HG03139 (cell line): Measurements from ENCODE around the gene BMERB1.
"Not testable (repeated sequence)": the region's sequence is repeated elsewhere in the genome, so short reads cannot be mapped to it uniquely, and the experiment has no call there.

Experiments used
- ATAC-seq: cut with Tn5 transposase; IDR thresholded peaks from one replicate; pipeline ENCODE4 v1.9.1; 2021; ENCODE audit not compliant: unreplicated experiment

Gene BMERB1

GRCh38 chr16:15434425-15435215 lies at the start of gene BMERB1:
Gene BMERB1, plus strand, starts transcription at chr16:15434588. Its CDS starts 66 bp downstream, at chr16:15434654.
- no peak for ATAC-seq

- ATAC-seq: not testable (repeated sequence)
Measured at GRCh38 chr16:15388060-15388459, 46.3 kb upstream of the BMERB1 start.

GRCh38 chr16:15389916-15390315 lies 44.5 kb upstream of the BMERB1 start:
- not testable (repeated sequence) for ATAC-seq

GRCh38 chr16:15393025-15393424 lies 41.4 kb upstream of the BMERB1 start:
- ATAC-seq: not testable (repeated sequence)

- not testable (repeated sequence) for ATAC-seq
Measured at GRCh38 chr16:15395631-15396508, 38.5 kb upstream of the BMERB1 start, which contains the start of gene MPV17L. Gene MPV17L, plus strand, starts transcription at chr16:15395754. Its CDS starts 144 bp downstream, at chr16:15395898.

GRCh38 chr16:15396509-15396829 lies 37.9 kb upstream of the BMERB1 start:
- not testable (repeated sequence) for ATAC-seq

GRCh38 chr16:15396948-15397594 lies 37.3 kb upstream of the BMERB1 start:
- ATAC-seq: no peak

GRCh38 chr16:15398618-15399316 lies 35.6 kb upstream of the BMERB1 start:
- no peak for ATAC-seq

DNA sequence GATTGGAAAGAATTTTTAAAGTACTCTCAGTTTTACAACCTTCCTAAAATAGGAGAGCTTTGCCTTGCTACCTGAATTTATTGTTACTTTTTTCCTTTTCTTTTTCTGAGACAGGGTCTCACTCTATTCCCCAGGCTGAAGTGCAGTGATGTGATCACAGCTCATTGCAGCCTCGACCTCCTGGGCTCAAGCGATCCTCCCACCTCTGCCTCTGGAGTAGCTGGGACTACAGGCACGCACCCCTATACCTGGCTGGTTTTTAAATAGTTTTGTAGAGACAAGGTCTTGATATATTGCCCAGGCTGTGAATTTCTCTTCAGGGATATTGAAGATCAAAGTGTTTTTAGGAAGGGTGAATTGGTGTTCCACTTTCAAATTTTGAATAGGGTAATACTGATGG lies 35.1 kb upstream of the BMERB1 start:
- ATAC-seq: no peak

GRCh38 chr16:15400314-15400713 lies 34.1 kb upstream of the BMERB1 start:
- ATAC-seq: not testable (repeated sequence)

DNA sequence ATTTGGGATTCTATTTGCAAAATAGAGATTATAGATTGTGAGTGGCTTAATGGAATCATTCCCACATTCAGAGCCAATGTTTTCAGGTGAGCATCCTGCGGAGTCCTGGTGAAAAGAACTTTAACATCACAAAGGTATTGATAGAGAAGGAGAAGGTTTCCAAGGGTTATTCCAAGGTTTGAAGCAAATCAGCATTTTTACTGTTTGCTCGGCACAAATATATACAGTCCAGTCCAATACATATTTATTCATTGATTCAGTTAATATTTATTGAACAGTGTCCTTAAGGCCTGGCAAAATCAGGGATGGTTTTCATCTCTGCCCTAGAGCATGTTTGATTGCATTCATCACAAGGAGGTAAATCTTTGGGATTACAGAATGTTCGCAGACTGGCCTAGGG lies 32.4 kb upstream of the BMERB1 start:
- ATAC-seq: no peak

DNA sequence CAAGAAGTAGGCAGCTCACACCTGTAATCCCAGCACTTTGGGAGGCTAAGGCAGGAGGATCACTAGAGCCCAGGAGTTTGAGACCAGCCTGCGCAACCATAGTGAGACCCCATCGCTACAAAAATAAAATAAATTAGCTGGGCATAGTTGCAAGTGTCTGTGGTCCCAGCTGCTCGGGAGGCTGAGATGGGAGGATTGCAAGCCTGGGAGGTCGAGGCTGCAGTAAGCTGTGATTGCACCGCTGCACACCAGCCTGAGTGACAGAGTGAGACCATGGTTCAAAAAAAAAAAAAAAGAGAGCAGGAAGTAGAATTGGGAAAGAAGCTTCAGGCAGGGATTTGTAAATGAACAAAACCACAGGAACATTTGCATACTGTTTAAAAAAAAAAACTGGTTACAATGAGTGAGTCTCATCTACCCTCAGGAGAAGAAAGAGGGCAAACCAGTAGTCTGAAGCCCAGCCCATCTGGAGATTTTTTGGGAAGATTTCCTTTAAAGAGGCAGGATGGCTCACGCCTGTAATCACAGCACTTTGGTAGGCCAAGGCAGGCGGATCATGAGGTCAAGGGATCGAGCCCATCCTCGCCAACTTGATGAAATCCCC lies 30.9 kb upstream of the BMERB1 start:
- ATAC-seq: no peak

- not testable (repeated sequence) for ATAC-seq
Measured at GRCh38 chr16:15404091-15404490, 30.3 kb upstream of the BMERB1 start.

DNA sequence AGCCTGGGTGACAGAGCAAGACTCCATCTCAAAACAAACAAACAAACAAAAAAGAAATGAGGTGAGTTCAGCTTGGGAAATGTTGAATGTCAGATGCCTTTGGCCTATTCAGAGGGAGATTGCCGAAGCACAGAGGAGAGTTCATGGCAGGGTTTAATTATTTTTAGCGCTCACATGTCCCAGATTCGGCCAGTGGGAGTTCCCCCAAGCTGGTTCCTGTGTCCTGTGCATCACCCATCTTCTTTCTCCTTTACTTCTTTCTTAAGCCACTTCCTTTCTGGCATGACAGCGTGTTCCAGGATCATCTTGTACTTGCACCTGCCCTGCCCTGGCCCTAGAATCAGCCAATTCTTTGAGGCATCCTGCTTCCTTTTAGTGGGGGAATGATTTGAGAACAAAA lies 29.6 kb upstream of the BMERB1 start:
- ATAC-seq: no peak

DNA sequence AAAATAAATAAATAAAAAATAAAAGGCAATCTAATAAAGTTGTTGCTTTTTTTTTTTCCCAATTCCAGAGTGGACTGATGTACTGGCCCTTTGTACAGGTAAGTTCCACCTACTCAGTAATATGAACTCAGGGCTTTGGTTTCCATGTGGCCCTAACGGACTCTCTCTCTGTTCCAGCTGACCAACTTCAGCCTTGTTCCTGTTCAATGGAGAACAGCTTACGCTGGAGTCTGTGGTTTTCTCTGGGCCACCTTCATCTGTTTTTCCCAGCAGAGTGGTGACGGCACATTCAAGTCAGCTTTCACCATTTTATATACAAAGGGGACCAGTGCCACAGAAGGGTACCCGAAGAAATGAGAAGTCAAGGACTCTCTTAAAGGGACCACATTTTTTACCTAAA lies 26.6 kb upstream of the BMERB1 start:
- not testable (repeated sequence) for ATAC-seq

DNA sequence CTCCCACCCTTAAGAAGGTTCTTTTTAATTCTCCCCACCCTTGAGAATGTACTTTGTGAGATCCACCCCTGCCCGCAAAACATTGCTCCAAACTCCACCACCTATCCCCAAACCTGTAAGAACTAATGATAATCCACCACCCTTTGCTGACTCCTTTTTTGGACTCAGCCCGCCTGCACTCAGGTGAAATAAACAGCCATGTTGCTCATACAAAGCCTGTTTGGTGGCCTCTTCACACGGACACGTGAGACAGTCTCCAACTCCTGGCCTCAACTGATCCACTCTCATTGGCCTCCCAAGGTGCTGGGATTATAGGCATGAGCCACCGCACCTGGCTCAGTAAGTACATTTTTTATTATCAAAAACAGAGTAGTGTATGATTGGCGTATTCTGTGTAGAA lies 24.9 kb upstream of the BMERB1 start:
- not testable (repeated sequence) for ATAC-seq

GRCh38 chr16:15415511-15415985 lies 18.8 kb upstream of the BMERB1 start:
- no peak for ATAC-seq

DNA sequence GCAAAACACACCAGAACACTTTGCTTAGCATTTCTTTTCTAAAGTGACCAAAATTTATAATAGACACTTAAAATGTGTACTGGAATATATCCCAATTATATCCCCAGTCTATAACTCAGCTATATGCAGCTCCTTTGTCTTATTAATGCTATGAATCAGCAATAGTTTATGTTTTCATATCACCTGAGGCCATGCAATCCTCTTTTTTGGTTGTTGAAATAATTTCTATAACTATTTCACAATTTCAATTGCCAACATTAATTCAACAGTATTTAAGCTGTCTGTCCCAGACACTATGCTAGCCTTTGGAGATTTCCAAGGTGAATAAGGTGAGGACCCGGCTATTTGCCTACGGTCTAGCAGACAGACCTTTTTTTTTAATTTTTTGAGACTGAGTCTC lies 17.2 kb upstream of the BMERB1 start:
- ATAC-seq: no peak

DNA sequence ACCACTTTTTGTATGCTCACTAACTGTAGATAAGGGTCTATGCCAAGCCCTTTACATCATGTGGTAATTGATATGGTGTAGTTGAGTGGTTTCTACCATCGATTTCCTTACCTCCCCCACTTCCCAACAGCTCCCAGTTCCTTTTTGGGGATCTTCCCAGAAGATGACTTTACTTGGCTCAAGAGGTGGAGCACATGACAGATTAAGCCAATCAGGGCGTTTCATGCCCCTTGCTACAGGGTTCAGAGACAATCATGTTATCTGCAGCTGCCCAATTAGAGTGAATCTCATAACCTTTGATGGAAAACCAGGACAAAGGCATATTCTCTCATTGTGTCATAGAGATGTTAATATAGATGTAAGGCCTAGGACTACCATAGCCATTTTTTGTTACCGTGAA lies 16.2 kb upstream of the BMERB1 start:
- no peak for ATAC-seq

DNA sequence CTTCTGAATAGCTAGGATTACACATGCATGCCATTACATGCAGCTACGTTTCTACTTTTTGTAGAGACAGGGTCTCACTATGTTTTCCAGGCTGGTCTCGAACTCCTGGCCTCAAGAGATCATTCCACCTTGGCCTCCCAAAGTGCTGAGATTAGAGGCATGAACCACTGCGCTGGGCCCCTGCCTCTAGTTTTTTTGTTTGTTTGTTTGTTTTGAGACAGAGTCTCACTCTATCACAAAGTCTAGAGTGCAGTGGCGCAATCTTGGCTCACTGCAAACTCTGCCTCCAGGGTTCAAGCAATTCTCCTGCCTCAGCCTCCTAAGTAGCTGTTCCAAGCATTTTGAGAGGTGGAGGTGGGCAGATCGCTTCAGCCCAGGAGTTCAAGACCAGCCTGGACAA lies 12.7 kb upstream of the BMERB1 start:
- not testable (repeated sequence) for ATAC-seq
